Mesendoderm (in vitro differentiated cells): ENCODE data around the gene CAMTA1.
A peak's percentile ranks its signal among the peaks of the same experiment; 100 is the strongest.

Experiments used
- DNase-seq: peaks from one replicate; pipeline ENCODE4 v3.0.0; 2013
- H2AK5ac ChIP-seq: 2 replicates; pipeline ENCODE4 v1.6.1; 2013; ENCODE audit warnings: low read length, inconsistent platforms
- H2BK120ac ChIP-seq: 2 replicates; pipeline ENCODE4 v1.6.1; 2013; ENCODE audit warnings: low read depth, mild to moderate bottlenecking, low read length, moderate library complexity, mixed read lengths
- H2BK15ac ChIP-seq: replicated peaks from 2 replicates; pipeline ENCODE4 v1.6.1; 2013; ENCODE audit warnings: low read depth, mild to moderate bottlenecking, moderate library complexity
- H2BK5ac ChIP-seq: 2 replicates; pipeline ENCODE4 v1.6.1; 2013; ENCODE audit warnings: low read length, inconsistent platforms
- H3K18ac ChIP-seq: 2 replicates; pipeline ENCODE4 v1.6.1; 2013; ENCODE audit warnings: mild to moderate bottlenecking, low read length, mixed read lengths
- H3K23ac ChIP-seq: one replicate; pipeline ENCODE4 v1.6.1; 2013; ENCODE audit warnings: low read length
- H3K27ac ChIP-seq: 2 replicates; pipeline ENCODE4 v1.5.1; 2013; ENCODE audit warnings: low read depth, mild to moderate bottlenecking, inconsistent platforms, low read length, moderate library complexity
- H3K27me3 ChIP-seq: 2 replicates; pipeline ENCODE4 v1.6.1; 2013; ENCODE audit warnings: low read length, control low read depth, mild to moderate bottlenecking, inconsistent platforms; ENCODE audit not compliant: insufficient read depth, poor library complexity
- H3K36me3 ChIP-seq: 2 replicates; pipeline ENCODE4 v1.6.1; 2013; ENCODE audit warnings: low read length, inconsistent platforms; ENCODE audit not compliant: control insufficient read depth, insufficient read depth
- H3K4ac ChIP-seq: one replicate; pipeline ENCODE4 v1.6.1; 2013; ENCODE audit warnings: low read depth, mild to moderate bottlenecking, low read length, moderate library complexity
- H3K4me1 ChIP-seq: 2 replicates; pipeline ENCODE4 v1.6.1; 2013; ENCODE audit warnings: low read depth, low read length, inconsistent platforms; ENCODE audit not compliant: control insufficient read depth
- H3K4me2 ChIP-seq: 2 replicates; pipeline ENCODE4 v1.6.1; 2013; ENCODE audit warnings: low read length
- H3K4me3 ChIP-seq: 2 replicates; pipeline ENCODE4 v1.5.1; 2013; ENCODE audit warnings: mild to moderate bottlenecking, low read length
- H3K56ac ChIP-seq: one replicate; pipeline ENCODE4 v1.6.1; 2013; ENCODE audit warnings: low read length
- H3K79me1 ChIP-seq: 2 replicates; pipeline ENCODE4 v1.6.1; 2013; ENCODE audit warnings: low read length, inconsistent platforms
- H3K79me2 ChIP-seq: 2 replicates; pipeline ENCODE4 v1.6.1; 2013; ENCODE audit warnings: mild to moderate bottlenecking, low read length; ENCODE audit not compliant: control insufficient read depth, insufficient read depth
- H3K9ac ChIP-seq: 2 replicates; pipeline ENCODE4 v1.6.1; 2013; ENCODE audit warnings: low read length, inconsistent platforms
- H4K5ac ChIP-seq: one replicate; pipeline ENCODE4 v1.6.1; 2013; ENCODE audit warnings: low read length
- H4K8ac ChIP-seq: one replicate; pipeline ENCODE4 v1.6.1; 2013; ENCODE audit warnings: low read depth, mild to moderate bottlenecking, control low read depth, low read length, moderate library complexity
- WGBS: extraction: QIAGEN DNeasy Blood & Tissue Kit; methylation state at CpG from one replicate; pipeline ENCODE4 v1.1.7; 2013; ENCODE audit warnings: low lambda C conversion rate, missing lambda C conversion rate; ENCODE audit not compliant: insufficient coverage; ENCODE audit errors: extremely low coverage; 5-methylcytosine and 5-hydroxymethylcytosine counted together

CAMTA1 gene

GRCh38 chr1:7754234-7754633 is 969.0 kb downstream of the CAMTA1 start:
- DNase-seq: no peak
- Histone ChIP-seq H4K5ac (no peak overlapping the region), H2BK5ac (no peak overlapping the region), H3K18ac (no peak overlapping the region), H3K4me3 (no peak overlapping the region), H2BK120ac (no peak overlapping the region), H4K8ac (no peak overlapping the region), H3K27ac (no peak overlapping the region), H2AK5ac (no peak overlapping the region), H3K79me2 (no peaks in the 10 kb centered on the region), H3K4me2 (no peak overlapping the region), H3K27me3 (no peaks in the 10 kb centered on the region), H3K56ac (no peak overlapping the region), H3K36me3 (no peaks in the 10 kb centered on the region), H3K4me1 (no peaks in the 10 kb centered on the region), H3K79me1 (no peaks in the 10 kb centered on the region), H3K23ac (no peak overlapping the region), H2BK15ac (no peak overlapping the region), H3K4ac (no peak overlapping the region), H3K9ac (no peak overlapping the region)
- no CpG with 5 or more reads among the region's 3 CpGs for WGBS

DNA sequence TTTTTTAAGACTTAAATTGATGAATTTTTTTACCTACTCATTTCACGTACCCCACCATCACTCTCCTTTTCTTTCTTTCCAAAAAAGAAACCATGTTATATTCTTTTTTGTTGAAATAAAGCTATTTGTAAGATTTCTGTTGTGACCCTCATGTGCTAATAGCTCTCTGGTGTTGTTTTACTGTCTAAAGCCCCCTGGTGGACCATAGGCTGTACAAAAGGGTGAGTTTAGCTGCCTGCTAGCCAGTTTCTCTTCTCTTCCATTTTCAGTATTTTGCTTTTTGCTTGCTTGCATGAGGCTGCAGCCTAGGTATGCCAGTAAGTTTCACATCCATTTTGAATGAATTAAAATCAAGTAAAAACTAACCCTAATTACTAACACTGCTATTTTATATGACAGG is 970.2 kb downstream of the CAMTA1 start:
- peak; percentile 44 for DNase-seq
- H3K23ac ChIP-seq: no peak overlapping the region
- no peaks in the 10 kb centered on the region for H3K27me3 ChIP-seq
- H3K4me1 ChIP-seq: no peaks in the 10 kb centered on the region
- H2AK5ac ChIP-seq: no peak overlapping the region
- H3K79me1 ChIP-seq: no peaks in the 10 kb centered on the region
- H3K9ac ChIP-seq: no peak overlapping the region
- no peaks in the 10 kb centered on the region for H3K36me3 ChIP-seq
- H3K4me3 ChIP-seq: no peak overlapping the region
- no peak overlapping the region for H2BK120ac ChIP-seq
- H3K4ac ChIP-seq: no peak overlapping the region
- H3K56ac ChIP-seq: no peak overlapping the region
- 100% methylated on average over 1 of the region's 1 CpG for WGBS
- H4K8ac ChIP-seq: no peak overlapping the region
- no peak overlapping the region for H2BK15ac ChIP-seq
- H3K4me2 ChIP-seq: no peak overlapping the region
- H3K27ac ChIP-seq: no peak overlapping the region
- H3K18ac ChIP-seq: no peak overlapping the region
- no peak overlapping the region for H4K5ac ChIP-seq
- no peak overlapping the region for H2BK5ac ChIP-seq
- no peaks in the 10 kb centered on the region for H3K79me2 ChIP-seq

DNA sequence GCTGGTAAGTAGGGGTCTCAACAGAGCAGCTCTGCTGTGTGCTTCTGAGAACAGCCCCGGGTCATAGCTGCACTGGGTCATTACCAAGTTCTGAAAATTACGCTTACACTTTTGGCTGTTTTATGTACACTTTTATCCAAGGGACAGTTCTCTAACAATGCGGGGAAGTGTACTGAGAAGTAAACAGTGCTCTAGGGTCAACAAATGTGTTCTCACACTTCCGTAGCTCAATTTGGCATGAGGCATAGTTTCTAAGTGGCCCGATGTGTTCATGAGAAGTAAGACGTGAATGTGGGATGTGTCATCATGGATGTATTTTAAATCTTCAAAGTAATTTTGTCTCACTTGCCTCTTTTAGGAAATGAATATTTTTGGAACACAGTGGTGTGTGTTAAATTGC is 975.0 kb downstream of the CAMTA1 start:
- H3K4ac ChIP-seq: no peak overlapping the region
- H3K79me2 ChIP-seq: no peaks in the 10 kb centered on the region
- DNase-seq: no peak
- no CpG with 5 or more reads among the region's 6 CpGs for WGBS
- H3K79me1 ChIP-seq: no peaks in the 10 kb centered on the region
- no peak overlapping the region for H3K23ac ChIP-seq
- H2BK15ac ChIP-seq: no peak overlapping the region
- no peaks in the 10 kb centered on the region for H3K4me1 ChIP-seq
- no peak overlapping the region for H4K5ac ChIP-seq
- no peak overlapping the region for H2BK5ac ChIP-seq
- H3K27ac ChIP-seq: no peak overlapping the region
- no peaks in the 10 kb centered on the region for H3K27me3 ChIP-seq
- no peak overlapping the region for H2BK120ac ChIP-seq
- no peak overlapping the region for H3K4me3 ChIP-seq
- H2AK5ac ChIP-seq: no peak overlapping the region
- H3K4me2 ChIP-seq: no peak overlapping the region
- no peak overlapping the region for H4K8ac ChIP-seq
- no peak overlapping the region for H3K9ac ChIP-seq
- no peaks in the 10 kb centered on the region for H3K36me3 ChIP-seq
- H3K18ac ChIP-seq: no peak overlapping the region
- H3K56ac ChIP-seq: no peak overlapping the region

DNA sequence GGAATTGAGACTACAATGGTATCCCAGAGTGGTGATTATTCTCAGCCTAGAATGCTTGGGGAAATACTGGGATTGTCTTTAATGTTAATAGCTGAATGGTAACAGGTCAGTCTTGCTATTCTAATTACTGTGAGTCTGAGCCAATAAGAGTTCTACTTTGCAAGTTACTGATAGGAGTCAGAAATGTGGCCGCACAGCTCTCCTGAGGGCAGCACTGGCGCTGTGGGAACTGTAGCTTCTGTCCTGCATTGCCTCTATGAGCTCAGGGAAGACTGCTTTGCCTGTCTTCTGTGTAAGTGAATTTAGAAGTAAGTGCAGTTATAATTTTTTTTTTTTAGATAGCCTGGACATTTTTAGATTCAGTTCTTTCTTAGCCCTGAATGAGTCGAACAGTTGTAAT is 975.8 kb downstream of the CAMTA1 start:
- H3K23ac ChIP-seq: no peak overlapping the region
- H2BK5ac ChIP-seq: no peak overlapping the region
- no peak overlapping the region for H3K56ac ChIP-seq
- DNase-seq: no peak
- H3K4ac ChIP-seq: no peak overlapping the region
- H2AK5ac ChIP-seq: no peak overlapping the region
- no peaks in the 10 kb centered on the region for H3K79me1 ChIP-seq
- no peaks in the 10 kb centered on the region for H3K27me3 ChIP-seq
- no peaks in the 10 kb centered on the region for H3K36me3 ChIP-seq
- no peak overlapping the region for H4K5ac ChIP-seq
- no peak overlapping the region for H3K18ac ChIP-seq
- WGBS: no CpG with 5 or more reads among the region's 3 CpGs
- H3K9ac ChIP-seq: no peak overlapping the region
- no peak overlapping the region for H2BK120ac ChIP-seq
- H3K4me3 ChIP-seq: no peak overlapping the region
- H3K4me1 ChIP-seq: no peaks in the 10 kb centered on the region
- no peak overlapping the region for H3K4me2 ChIP-seq
- no peak overlapping the region for H2BK15ac ChIP-seq
- no peak overlapping the region for H4K8ac ChIP-seq
- H3K79me2 ChIP-seq: no peaks in the 10 kb centered on the region
- H3K27ac ChIP-seq: no peak overlapping the region

GRCh38 chr1:7767176-7767575 is 981.9 kb downstream of the CAMTA1 start:
- Histone ChIP-seq H3K18ac (no peak overlapping the region), H3K36me3 (no peaks in the 10 kb centered on the region), H3K9ac (no peak overlapping the region), H4K8ac (no peak overlapping the region), H2BK5ac (no peak overlapping the region), H2BK120ac (no peak overlapping the region), H3K79me1 (peaks cover 7% of the 10 kb centered on the region), H3K4me3 (no peak overlapping the region), H3K4me1 (peaks cover 3% of the 10 kb centered on the region), H3K27me3 (no peaks in the 10 kb centered on the region), H4K5ac (no peak overlapping the region), H3K23ac (no peak overlapping the region), H3K4ac (no peak overlapping the region), H3K4me2 (no peak overlapping the region), H3K56ac (no peak overlapping the region), H2BK15ac (no peak overlapping the region), H3K27ac (no peak overlapping the region), H3K79me2 (peaks cover 6% of the 10 kb centered on the region), H2AK5ac (no peak overlapping the region)
- DNase-seq: no peak
- WGBS: no CpG with 5 or more reads among the region's 4 CpGs

DNA sequence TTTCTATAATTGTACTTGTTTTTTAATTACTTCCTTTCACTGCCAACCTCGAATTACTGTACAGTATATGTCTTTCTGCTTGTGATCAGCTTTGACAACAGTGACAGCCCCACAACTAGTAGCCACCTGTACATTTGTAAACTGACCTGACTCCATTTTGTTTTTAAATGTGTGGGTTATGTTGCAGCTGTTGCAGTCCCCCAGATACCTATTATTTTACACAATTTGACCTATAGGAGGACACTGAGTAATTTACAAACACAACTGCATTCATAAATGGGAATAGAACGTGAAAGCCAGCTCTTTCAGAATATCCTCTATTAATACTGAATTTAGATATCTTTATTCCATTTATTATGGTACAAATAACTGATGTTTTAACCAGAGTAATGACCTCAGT is 983.3 kb downstream of the CAMTA1 start:
- Histone ChIP-seq H4K8ac (no peak overlapping the region), H3K27ac (no peak overlapping the region), H2BK15ac (no peak overlapping the region), H2BK120ac (no peak overlapping the region), H3K4me2 (no peak overlapping the region), H3K23ac (no peak overlapping the region), H3K4me3 (no peak overlapping the region), H3K79me2 (peaks cover 14% of the 10 kb centered on the region), H3K9ac (no peak overlapping the region), H2AK5ac (no peak overlapping the region), H3K4ac (no peak overlapping the region), H3K18ac (no peak overlapping the region), H3K4me1 (peaks cover 4% of the 10 kb centered on the region), H3K56ac (no peak overlapping the region), H3K27me3 (no peaks in the 10 kb centered on the region), H3K36me3 (no peaks in the 10 kb centered on the region), H4K5ac (no peak overlapping the region), H2BK5ac (no peak overlapping the region), H3K79me1 (peaks cover 12% of the 10 kb centered on the region)
- no peak for DNase-seq
- WGBS: no CpG with 5 or more reads among the region's 2 CpGs
